ENCODE results near the gene DUSP10.

The DUSP10 gene

GRCh38 chr1:221776495-221777301 lies 34.8 kb upstream of the DUSP10 start:
- H3K9me3 Mint-ChIP-seq: no peaks in the 10 kb centered on the region
- DNase-seq (ENCODE audit: low spot score in 2 of 2) (peak in 1 of 2 donors; percentile 29), ATAC-seq (ENCODE audit: low read depth) (peak; percentile 29)

DNA sequence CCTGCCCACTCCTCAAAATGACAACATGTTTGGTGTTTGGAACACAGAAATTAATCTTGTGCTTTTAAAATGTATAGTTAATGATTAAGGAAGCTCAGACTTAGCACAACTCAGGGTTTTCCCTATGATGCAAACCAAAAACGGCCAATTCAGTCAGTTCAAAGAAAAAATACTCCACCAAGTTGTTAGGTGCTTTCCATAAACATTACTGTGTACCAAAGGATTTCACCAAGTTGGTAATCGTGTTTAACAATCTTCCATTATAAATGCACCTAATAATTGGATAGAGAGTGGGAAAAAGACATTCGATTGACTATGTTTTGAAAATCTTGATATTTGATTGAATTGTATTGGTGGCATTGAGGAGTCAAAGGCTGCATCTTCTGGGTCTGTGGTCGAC lies 33.3 kb upstream of the DUSP10 start:
- ATAC-seq (ENCODE audit: low read depth): no peak
- Mint-ChIP-seq H3K4me3 (no peak overlapping the region), H3K27me3 (no peaks in the 10 kb centered on the region), H3K36me3 (no peaks in the 10 kb centered on the region), H3K4me1 (peaks cover 23% of the 10 kb centered on the region), H3K27ac (no peak overlapping the region), H3K9me3 (no peaks in the 10 kb centered on the region)
- DNase-seq (ENCODE audit: low spot score in 2 of 2): no peak

More at GRCh38 chr1:221776495-221777301, 34.8 kb upstream of the DUSP10 start:
- peak overlapping the region; percentile 77 for H3K27ac Mint-ChIP-seq
- H3K27me3 Mint-ChIP-seq: no peaks in the 10 kb centered on the region
- no peaks in the 10 kb centered on the region for H3K36me3 Mint-ChIP-seq
- no peak overlapping the region for H3K4me3 Mint-ChIP-seq
- H3K4me1 Mint-ChIP-seq: peaks cover 25% of the 10 kb centered on the region

GRCh38 chr1:221774054-221774842 lies 32.4 kb upstream of the DUSP10 start:
- peaks cover 19% of the 10 kb centered on the region for H3K4me1 Mint-ChIP-seq
- no peaks in the 10 kb centered on the region for H3K9me3 Mint-ChIP-seq
- no peak overlapping the region for H3K27ac Mint-ChIP-seq
- DNase-seq (ENCODE audit: low spot score in 2 of 2): no peak
- no peaks in the 10 kb centered on the region for H3K27me3 Mint-ChIP-seq
- no peaks in the 10 kb centered on the region for H3K36me3 Mint-ChIP-seq
- H3K4me3 Mint-ChIP-seq: no peak overlapping the region
- no peak for ATAC-seq (ENCODE audit: low read depth)

GRCh38 chr1:221773383-221773782 lies 31.5 kb upstream of the DUSP10 start:
- Mint-ChIP-seq H3K4me1 (peaks cover 12% of the 10 kb centered on the region), H3K36me3 (no peaks in the 10 kb centered on the region), H3K4me3 (no peak overlapping the region), H3K27me3 (no peaks in the 10 kb centered on the region), H3K9me3 (no peaks in the 10 kb centered on the region), H3K27ac (no peak overlapping the region)
- ATAC-seq (ENCODE audit: low read depth) (no peak), DNase-seq (ENCODE audit: low spot score in 2 of 2) (no peak)

- H3K4me3 Mint-ChIP-seq: no peak overlapping the region
- H3K27me3 Mint-ChIP-seq: no peaks in the 10 kb centered on the region
- peaks cover 6% of the 10 kb centered on the region for H3K4me1 Mint-ChIP-seq
- no peak for DNase-seq (ENCODE audit: low spot score in 2 of 2)
- H3K36me3 Mint-ChIP-seq: no peaks in the 10 kb centered on the region
- no peaks in the 10 kb centered on the region for H3K9me3 Mint-ChIP-seq
- no peak for ATAC-seq (ENCODE audit: low read depth)
- no peak overlapping the region for H3K27ac Mint-ChIP-seq
Observed at GRCh38 chr1:221772117-221772516, 30.2 kb upstream of the DUSP10 start.

GRCh38 chr1:221768444-221769066 lies 26.7 kb upstream of the DUSP10 start:
- ATAC-seq (ENCODE audit: low read depth) (no peak), DNase-seq (ENCODE audit: low spot score in 2 of 2) (no peak)
- H3K27ac Mint-ChIP-seq: no peak overlapping the region
- no peaks in the 10 kb centered on the region for H3K36me3 Mint-ChIP-seq
- no peak overlapping the region for H3K4me3 Mint-ChIP-seq
- no peaks in the 10 kb centered on the region for H3K27me3 Mint-ChIP-seq
- H3K4me1 Mint-ChIP-seq: no peaks in the 10 kb centered on the region
- H3K9me3 Mint-ChIP-seq: no peaks in the 10 kb centered on the region

GRCh38 chr1:221766210-221766609 lies 24.3 kb upstream of the DUSP10 start:
- Mint-ChIP-seq H3K9me3 (no peaks in the 10 kb centered on the region), H3K36me3 (no peaks in the 10 kb centered on the region), H3K4me3 (no peak overlapping the region), H3K4me1 (no peaks in the 10 kb centered on the region), H3K27ac (no peak overlapping the region), H3K27me3 (no peaks in the 10 kb centered on the region)
- DNase-seq (ENCODE audit: low spot score in 2 of 2) (no peak), ATAC-seq (ENCODE audit: low read depth) (no peak)

DNA sequence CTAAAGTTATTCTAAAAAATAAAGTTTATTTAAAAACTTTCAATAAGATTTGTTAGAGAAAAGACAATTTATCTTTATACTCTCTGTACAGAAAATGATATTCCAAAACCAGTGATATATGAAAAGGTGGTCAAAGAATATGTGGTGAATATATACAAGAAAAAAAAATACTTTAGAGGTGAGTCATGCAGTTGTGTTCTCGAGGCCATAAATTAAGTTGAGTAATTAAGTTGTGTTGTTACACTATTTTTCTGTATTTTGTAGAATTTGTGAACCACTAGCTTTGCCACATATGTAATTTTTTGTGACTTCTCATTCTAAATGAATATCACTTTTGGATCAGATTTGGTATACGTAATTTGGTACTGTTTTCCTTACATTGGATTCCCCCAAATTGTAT lies 23.6 kb upstream of the DUSP10 start:
- ATAC-seq (ENCODE audit: low read depth) (no peak), DNase-seq (ENCODE audit: low spot score in 2 of 2) (no peak)
- Mint-ChIP-seq H3K4me3 (no peak overlapping the region), H3K9me3 (no peaks in the 10 kb centered on the region), H3K27ac (no peak overlapping the region), H3K27me3 (no peaks in the 10 kb centered on the region), H3K36me3 (no peaks in the 10 kb centered on the region), H3K4me1 (no peaks in the 10 kb centered on the region)

DNA sequence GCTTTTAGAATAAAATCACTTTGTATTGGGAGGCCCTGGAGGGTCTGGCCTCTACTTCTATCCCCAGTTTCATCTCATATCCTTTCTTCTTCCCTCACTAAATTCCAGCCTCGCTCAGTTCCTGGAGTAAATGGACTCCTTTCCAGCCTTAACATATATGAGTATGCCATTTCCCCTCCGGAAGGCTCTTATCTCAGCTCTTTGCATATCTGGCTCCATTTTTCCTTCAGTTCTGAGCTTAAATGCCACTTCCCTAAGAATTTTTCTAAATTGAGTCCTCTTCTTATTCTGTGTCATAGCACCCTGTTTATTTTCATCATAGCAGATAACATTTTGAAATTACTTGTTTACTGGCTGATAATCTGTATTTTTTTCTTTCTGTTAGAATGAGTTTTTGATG lies 20.2 kb upstream of the DUSP10 start:
- no peaks in the 10 kb centered on the region for H3K4me1 Mint-ChIP-seq

DNA sequence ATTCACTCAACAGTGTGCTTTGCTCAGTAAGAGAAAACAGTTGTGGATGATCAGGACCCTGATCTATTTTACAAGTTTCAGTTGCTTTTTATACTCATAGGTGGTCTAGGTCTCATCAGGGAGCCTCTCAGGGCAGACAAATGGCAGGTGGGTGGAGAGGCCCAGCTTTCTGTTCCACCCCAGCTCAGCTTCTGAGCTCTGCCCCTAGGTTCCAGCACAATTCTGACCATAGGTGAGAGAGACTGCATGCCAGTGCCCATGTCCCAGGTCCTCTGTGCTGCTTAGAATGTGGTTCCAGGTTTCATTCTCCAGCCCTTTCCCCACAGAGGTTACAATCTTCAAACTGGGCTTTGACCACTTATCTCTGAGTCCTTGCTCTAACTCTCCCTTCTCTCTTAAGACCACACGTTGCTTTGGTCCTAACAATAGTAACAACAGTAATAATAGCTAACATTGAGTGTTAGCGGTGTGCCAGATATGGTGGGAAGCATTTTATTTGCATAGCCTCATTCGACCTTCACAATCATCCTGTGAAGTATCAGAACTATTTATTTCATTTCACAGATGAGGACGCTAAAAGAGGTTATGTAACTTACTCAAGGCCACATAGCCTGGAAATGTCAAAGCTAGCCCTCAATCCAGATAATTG lies 19.6 kb upstream of the DUSP10 start:
- Mint-ChIP-seq H3K9me3 (no peaks in the 10 kb centered on the region), H3K36me3 (no peaks in the 10 kb centered on the region), H3K27ac (no peak overlapping the region), H3K4me3 (no peak overlapping the region), H3K27me3 (no peaks in the 10 kb centered on the region), H3K4me1 (peaks cover 3% of the 10 kb centered on the region)
- DNase-seq (ENCODE audit: low spot score in 2 of 2): no peak
- no peak for ATAC-seq (ENCODE audit: low read depth)

More for the DNA sequence above, 20.2 kb upstream of the DUSP10 start:
- Mint-ChIP-seq H3K27ac (no peak overlapping the region), H3K27me3 (no peaks in the 10 kb centered on the region), H3K4me3 (no peak overlapping the region), H3K36me3 (no peaks in the 10 kb centered on the region), H3K9me3 (no peaks in the 10 kb centered on the region)
- DNase-seq (ENCODE audit: low spot score in 2 of 2): no peak
- ATAC-seq (ENCODE audit: low read depth): no peak

- Mint-ChIP-seq H3K36me3 (no peaks in the 10 kb centered on the region), H3K9me3 (no peaks in the 10 kb centered on the region), H3K27me3 (no peaks in the 10 kb centered on the region), H3K4me1 (peaks cover 7% of the 10 kb centered on the region), H3K27ac (no peak overlapping the region), H3K4me3 (no peak overlapping the region)
- ATAC-seq (ENCODE audit: low read depth): no peak
- no peak for DNase-seq (ENCODE audit: low spot score in 2 of 2)
Observed at GRCh38 chr1:221760911-221761310, 19.0 kb upstream of the DUSP10 start.

DNA sequence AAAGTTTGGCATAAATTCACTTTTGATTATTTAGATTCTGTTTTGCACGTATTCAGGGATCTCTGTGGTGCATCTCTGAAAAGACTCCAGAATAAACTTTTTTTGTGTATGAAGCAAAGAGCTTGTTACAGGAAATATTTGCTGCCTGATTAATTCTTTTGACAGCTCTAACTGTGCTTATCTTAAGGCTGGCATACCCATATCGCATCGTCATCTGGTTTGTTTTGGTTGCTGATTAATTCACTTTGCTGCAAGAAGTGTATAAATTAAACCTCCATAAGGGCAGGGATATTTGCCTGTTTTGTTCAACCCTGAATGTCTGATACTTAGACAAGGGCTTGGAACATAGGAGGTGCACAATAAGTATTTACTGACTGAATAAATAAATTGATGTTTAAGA lies 17.5 kb upstream of the DUSP10 start:
- ATAC-seq (ENCODE audit: low read depth) (no peak), DNase-seq (ENCODE audit: low spot score in 2 of 2) (no peak)
- no peaks in the 10 kb centered on the region for H3K36me3 Mint-ChIP-seq
- no peak overlapping the region for H3K4me3 Mint-ChIP-seq
- H3K4me1 Mint-ChIP-seq: peaks cover 13% of the 10 kb centered on the region
- H3K27ac Mint-ChIP-seq: no peak overlapping the region
- no peaks in the 10 kb centered on the region for H3K27me3 Mint-ChIP-seq
- no peaks in the 10 kb centered on the region for H3K9me3 Mint-ChIP-seq

DNA sequence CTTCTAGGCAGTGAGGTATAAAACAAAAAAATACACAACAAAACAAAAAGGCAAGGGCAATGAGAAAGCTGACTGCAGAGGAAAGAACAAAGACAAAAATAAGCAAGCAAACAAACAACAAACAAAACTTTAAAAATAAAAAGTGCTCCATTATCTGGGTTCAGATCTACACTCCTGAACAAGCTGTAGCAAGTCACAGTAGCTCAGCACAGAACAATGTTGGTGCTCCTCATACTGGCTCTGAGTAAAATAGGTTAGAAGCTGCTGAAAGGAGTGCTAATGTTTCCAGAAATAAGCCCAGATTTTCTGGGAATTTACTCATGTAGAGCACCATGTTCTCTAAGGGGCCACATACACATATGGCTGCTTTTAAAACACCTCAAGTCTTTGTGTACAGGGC lies 16.6 kb upstream of the DUSP10 start:
- ATAC-seq (ENCODE audit: low read depth) (no peak), DNase-seq (ENCODE audit: low spot score in 2 of 2) (no peak)
- Mint-ChIP-seq H3K27ac (no peak overlapping the region), H3K9me3 (no peaks in the 10 kb centered on the region), H3K36me3 (no peaks in the 10 kb centered on the region), H3K27me3 (no peaks in the 10 kb centered on the region), H3K4me3 (no peak overlapping the region), H3K4me1 (peaks cover 13% of the 10 kb centered on the region)

Data from memory B cell (primary cell).